Left ventricle myocardium inferior (tissue), 1 donor: ENCODE data around the gene DLST. TPM values are rescaled to one million over a fixed set of nuclear protein-coding genes. Genes with fewer than 3 reads are reported as not detected.
A peak's percentile ranks its signal among the peaks of the same experiment; 100 is the strongest.

Experiments
- DNase-seq: peaks from one replicate; pipeline ENCODE4 v3.0.0-alpha.2; 2020
- H3K27ac ChIP-seq: fragments of 200-600 bp; replicated peaks from 2 replicates; pipeline ENCODE4 v1.8.0; 2021
- H3K27me3 ChIP-seq: fragments of 200-600 bp; 2 replicates; pipeline ENCODE4 v1.8.0; 2021; ENCODE audit warnings: low read depth
- H3K36me3 ChIP-seq: fragments of 200-600 bp; 2 replicates; pipeline ENCODE4 v1.8.0; 2021
- H3K4me1 ChIP-seq: fragments of 200-600 bp; 2 replicates; pipeline ENCODE4 v1.8.0; 2021
- H3K4me3 ChIP-seq: fragments of 200-600 bp; 2 replicates; pipeline ENCODE4 v1.8.0; 2021; ENCODE audit warnings: mild to moderate bottlenecking, moderate library complexity
- H3K9me3 ChIP-seq: fragments of 200-600 bp; replicated peaks from 2 replicates; pipeline ENCODE4 v1.8.0; 2021
- intact Hi-C: fragments of 100-400 bp; cut with micrococcal nuclease; formaldehyde crosslinking; loops from one replicate; pipeline ENCODE4 v1.11.0; 2022
- total RNA-seq: library from RNA; stranded (reverse); fragmentation: NEBNext Ultra II Directional; extraction: Animal tissue kit (Norgen Biotek cat#: 25700); gene quantifications from one replicate; pipeline ENCODE4 v1.2.1, GENCODE V29; 2021
- TF ChIP-seq, protein P1 (sequence below): fragments of 200-600 bp; IDR thresholded peaks from 2 replicates; pipeline ENCODE4 v1.8.0; 2021; ENCODE audit warnings: antibody characterized with exemption, mild to moderate bottlenecking, borderline replicate concordance
- donor health status: DM: no; HTN: yes; CAD: no; lungs with severe emphysema.

Gene DLST
- total RNA-seq, 1 donor from 2014 or later, result 230 TPM

- no peak overlapping the region for H3K27ac ChIP-seq
- no peak for DNase-seq
- no peaks in the 10 kb centered on the region for H3K9me3 ChIP-seq
- H3K4me1 ChIP-seq, result peaks cover 78% of the 10 kb centered on the region
- TF ChIP-seq, protein P1, sequence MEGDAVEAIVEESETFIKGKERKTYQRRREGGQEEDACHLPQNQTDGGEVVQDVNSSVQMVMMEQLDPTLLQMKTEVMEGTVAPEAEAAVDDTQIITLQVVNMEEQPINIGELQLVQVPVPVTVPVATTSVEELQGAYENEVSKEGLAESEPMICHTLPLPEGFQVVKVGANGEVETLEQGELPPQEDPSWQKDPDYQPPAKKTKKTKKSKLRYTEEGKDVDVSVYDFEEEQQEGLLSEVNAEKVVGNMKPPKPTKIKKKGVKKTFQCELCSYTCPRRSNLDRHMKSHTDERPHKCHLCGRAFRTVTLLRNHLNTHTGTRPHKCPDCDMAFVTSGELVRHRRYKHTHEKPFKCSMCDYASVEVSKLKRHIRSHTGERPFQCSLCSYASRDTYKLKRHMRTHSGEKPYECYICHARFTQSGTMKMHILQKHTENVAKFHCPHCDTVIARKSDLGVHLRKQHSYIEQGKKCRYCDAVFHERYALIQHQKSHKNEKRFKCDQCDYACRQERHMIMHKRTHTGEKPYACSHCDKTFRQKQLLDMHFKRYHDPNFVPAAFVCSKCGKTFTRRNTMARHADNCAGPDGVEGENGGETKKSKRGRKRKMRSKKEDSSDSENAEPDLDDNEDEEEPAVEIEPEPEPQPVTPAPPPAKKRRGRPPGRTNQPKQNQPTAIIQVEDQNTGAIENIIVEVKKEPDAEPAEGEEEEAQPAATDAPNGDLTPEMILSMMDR, result no peak
- H3K36me3 ChIP-seq, result no peaks in the 10 kb centered on the region
- no peaks in the 10 kb centered on the region for H3K27me3 ChIP-seq
- no peak overlapping the region for H3K4me3 ChIP-seq
- intact Hi-C loops, result no loop called here
These were observed 55.0 kb downstream of the DLST start for GRCh38 chr14:74936731-74937130.

GRCh38 chr14:74937171-74937570 lies 55.5 kb downstream of the DLST start:
- H3K4me1 ChIP-seq, result peaks cover 78% of the 10 kb centered on the region
- H3K27ac ChIP-seq, result no peak overlapping the region
- no peaks in the 10 kb centered on the region for H3K27me3 ChIP-seq
- TF ChIP-seq, protein P1, result no peak
- intact Hi-C loops, result no loop called here
- no peak for DNase-seq
- H3K9me3 ChIP-seq, result no peaks in the 10 kb centered on the region
- H3K36me3 ChIP-seq, result no peaks in the 10 kb centered on the region
- H3K4me3 ChIP-seq, result no peak overlapping the region

- DNase-seq, result no peak
- no peaks in the 10 kb centered on the region for H3K27me3 ChIP-seq
- intact Hi-C loops, result no loop called here
- TF ChIP-seq, protein P1, result no peak
- no peaks in the 10 kb centered on the region for H3K9me3 ChIP-seq
- H3K36me3 ChIP-seq, result no peaks in the 10 kb centered on the region
- peaks cover 73% of the 10 kb centered on the region for H3K4me1 ChIP-seq
- peak overlapping the region; percentile 94 for H3K27ac ChIP-seq
- H3K4me3 ChIP-seq, result no peak overlapping the region
These were observed 57.1 kb downstream of the DLST start for GRCh38 chr14:74938531-74939495.

- H3K4me1 ChIP-seq, result peaks cover 54% of the 10 kb centered on the region
- peak overlapping the region; percentile 94 for H3K27ac ChIP-seq
- no peaks in the 10 kb centered on the region for H3K27me3 ChIP-seq
- intact Hi-C loops, result loop anchor here (10.0 kb wide), 1 partner anchor 124 kb away; the partner anchor contains the start of genes ACYP1 and ZC2HC1C
- TF ChIP-seq, protein P1, result no peak
- DNase-seq, result no peak
- H3K36me3 ChIP-seq, result no peaks in the 10 kb centered on the region
- H3K9me3 ChIP-seq, result no peaks in the 10 kb centered on the region
- H3K4me3 ChIP-seq, result no peak overlapping the region
These were observed 59.3 kb downstream of the DLST start for GRCh38 chr14:74940956-74941565.

- peaks cover 61% of the 10 kb centered on the region for H3K4me1 ChIP-seq
- intact Hi-C loops, result loop anchor here (10.0 kb wide), 1 partner anchor 123 kb away; the partner anchor contains the start of genes ACYP1 and ZC2HC1C
- no peaks in the 10 kb centered on the region for H3K36me3 ChIP-seq
- TF ChIP-seq, protein P1, result no peak
- peak overlapping the region; percentile 94 for H3K27ac ChIP-seq
- H3K4me3 ChIP-seq, result peak overlapping the region; percentile 19
- peak; percentile 58 for DNase-seq
- no peaks in the 10 kb centered on the region for H3K27me3 ChIP-seq
- no peaks in the 10 kb centered on the region for H3K9me3 ChIP-seq
These were observed 60.0 kb downstream of the DLST start for GRCh38 chr14:74941676-74942097.
